ENCODE data around the gene ARMC5.

The ARMC5 gene

GRCh38 chr16:31429314-31429713 is 30.0 kb upstream of the ARMC5 start:
- TF ChIP-seq TAF1 (IDR thresholded peaks at IDR 0.05; ENCODE audit: borderline replicate concordance, insufficient read depth, low read length) (no peak), POLR2AphosphoS5 (IDR thresholded peaks at IDR 0.05; ENCODE audit: low read depth, low read length) (no peak), SIN3A (IDR thresholded peaks at IDR 0.05; ENCODE audit: borderline replicate concordance, insufficient read depth, low read length) (no peak), FOXP2 (optimal IDR thresholded peaks at IDR 0.05; ENCODE audit: borderline replicate concordance, extremely low read depth, extremely low read length, insufficient read depth) (no peak), REST (IDR thresholded peaks at IDR 0.05; ENCODE audit: insufficient read depth in 1 of 2, low read depth in 2 of 2, low read length in 2 of 2) (no peak)

GRCh38 chr16:31429796-31430195 is 29.5 kb upstream of the ARMC5 start:
- TF ChIP-seq REST (IDR thresholded peaks at IDR 0.05; ENCODE audit: insufficient read depth in 1 of 2, low read depth in 2 of 2, low read length in 2 of 2) (no peak), POLR2AphosphoS5 (IDR thresholded peaks at IDR 0.05; ENCODE audit: low read depth, low read length) (no peak), SIN3A (IDR thresholded peaks at IDR 0.05; ENCODE audit: borderline replicate concordance, insufficient read depth, low read length) (no peak), FOXP2 (optimal IDR thresholded peaks at IDR 0.05; ENCODE audit: borderline replicate concordance, extremely low read depth, extremely low read length, insufficient read depth) (no peak), TAF1 (IDR thresholded peaks at IDR 0.05; ENCODE audit: borderline replicate concordance, insufficient read depth, low read length) (no peak)

GRCh38 chr16:31430380-31431052 is 28.8 kb upstream of the ARMC5 start:
- no peak for TF ChIP-seq SIN3A (IDR thresholded peaks at IDR 0.05; ENCODE audit: borderline replicate concordance, insufficient read depth, low read length)
- no peak for TF ChIP-seq TAF1 (IDR thresholded peaks at IDR 0.05; ENCODE audit: borderline replicate concordance, insufficient read depth, low read length)
- no peak for TF ChIP-seq REST (IDR thresholded peaks at IDR 0.05; ENCODE audit: insufficient read depth in 1 of 2, low read depth in 2 of 2, low read length in 2 of 2)
- no peak for TF ChIP-seq POLR2AphosphoS5 (IDR thresholded peaks at IDR 0.05; ENCODE audit: low read depth, low read length)
- TF ChIP-seq FOXP2 (optimal IDR thresholded peaks at IDR 0.05; ENCODE audit: borderline replicate concordance, extremely low read depth, extremely low read length, insufficient read depth) = no peak

- TF ChIP-seq REST (IDR thresholded peaks at IDR 0.05; ENCODE audit: insufficient read depth in 1 of 2, low read depth in 2 of 2, low read length in 2 of 2) (no peak), TAF1 (IDR thresholded peaks at IDR 0.05; ENCODE audit: borderline replicate concordance, insufficient read depth, low read length) (no peak), POLR2AphosphoS5 (IDR thresholded peaks at IDR 0.05; ENCODE audit: low read depth, low read length) (no peak), SIN3A (IDR thresholded peaks at IDR 0.05; ENCODE audit: borderline replicate concordance, insufficient read depth, low read length) (no peak), FOXP2 (optimal IDR thresholded peaks at IDR 0.05; ENCODE audit: borderline replicate concordance, extremely low read depth, extremely low read length, insufficient read depth) (no peak)
Observed at GRCh38 chr16:31435341-31436220, 23.7 kb upstream of the ARMC5 start.

Measured in PFSK-1 (cell line).